Measurements from ENCODE around the gene CCR5. TPM values are rescaled to one million over a fixed set of nuclear protein-coding genes. Genes with fewer than 3 reads are reported as not detected.

Gene CCR5
- total RNA-seq, 1 donor from 2014 or later, result 0.22 TPM

DNA sequence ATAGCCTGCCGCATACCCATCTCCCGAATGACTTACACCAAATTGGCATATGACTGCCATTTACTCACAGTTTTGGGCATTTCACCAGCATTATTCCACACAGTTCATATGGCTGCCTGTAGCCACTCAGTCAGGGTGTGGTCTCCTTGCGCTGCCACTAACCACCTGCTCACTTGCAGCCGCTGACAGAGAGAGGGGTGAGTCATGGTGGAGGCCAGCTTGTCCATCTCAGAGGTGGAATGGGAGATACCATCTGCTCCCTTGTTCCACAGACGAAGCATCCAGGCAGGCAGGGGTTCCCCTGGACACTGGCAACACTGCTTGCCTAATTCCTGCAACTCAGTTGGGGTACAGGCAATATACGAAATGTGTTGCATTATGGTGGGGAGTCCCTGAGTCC, 51.9 kb downstream of the CCR5 start:
- DNase-seq (ENCODE audit: extremely low spot score, unreplicated experiment), result no peak
- Mint-ChIP-seq H3K4me1 (ENCODE audit: unreplicated experiment) (peaks cover 2% of the 10 kb centered on the region), H3K4me3 (no peak overlapping the region), H3K9me3 (no peaks in the 10 kb centered on the region), H3K27ac (no peak overlapping the region), H3K27me3 (no peaks in the 10 kb centered on the region), H3K36me3 (no peaks in the 10 kb centered on the region)
- TF ChIP-seq, protein P1, sequence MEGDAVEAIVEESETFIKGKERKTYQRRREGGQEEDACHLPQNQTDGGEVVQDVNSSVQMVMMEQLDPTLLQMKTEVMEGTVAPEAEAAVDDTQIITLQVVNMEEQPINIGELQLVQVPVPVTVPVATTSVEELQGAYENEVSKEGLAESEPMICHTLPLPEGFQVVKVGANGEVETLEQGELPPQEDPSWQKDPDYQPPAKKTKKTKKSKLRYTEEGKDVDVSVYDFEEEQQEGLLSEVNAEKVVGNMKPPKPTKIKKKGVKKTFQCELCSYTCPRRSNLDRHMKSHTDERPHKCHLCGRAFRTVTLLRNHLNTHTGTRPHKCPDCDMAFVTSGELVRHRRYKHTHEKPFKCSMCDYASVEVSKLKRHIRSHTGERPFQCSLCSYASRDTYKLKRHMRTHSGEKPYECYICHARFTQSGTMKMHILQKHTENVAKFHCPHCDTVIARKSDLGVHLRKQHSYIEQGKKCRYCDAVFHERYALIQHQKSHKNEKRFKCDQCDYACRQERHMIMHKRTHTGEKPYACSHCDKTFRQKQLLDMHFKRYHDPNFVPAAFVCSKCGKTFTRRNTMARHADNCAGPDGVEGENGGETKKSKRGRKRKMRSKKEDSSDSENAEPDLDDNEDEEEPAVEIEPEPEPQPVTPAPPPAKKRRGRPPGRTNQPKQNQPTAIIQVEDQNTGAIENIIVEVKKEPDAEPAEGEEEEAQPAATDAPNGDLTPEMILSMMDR (conservative IDR thresholded peaks at IDR 0.05), result no peak

DNA sequence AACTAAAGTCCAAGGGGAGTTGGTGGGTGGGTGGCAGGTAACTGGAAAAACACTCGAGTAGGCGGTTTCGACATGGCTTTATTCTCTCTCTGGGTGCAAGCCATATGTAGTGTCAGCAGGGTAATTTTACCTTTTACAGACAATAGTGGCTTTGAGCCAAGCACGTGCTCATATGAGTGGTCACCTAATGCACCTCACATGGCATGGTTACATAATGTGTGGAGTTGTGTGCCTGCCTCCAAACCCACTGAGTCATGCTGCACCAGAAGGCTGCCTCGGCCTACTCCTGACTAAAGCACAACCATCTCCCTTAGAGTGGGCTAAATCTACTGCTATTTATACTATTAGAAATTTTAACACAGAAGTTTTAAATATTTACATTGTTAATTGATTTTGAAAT, 52.8 kb downstream of the CCR5 start:
- Mint-ChIP-seq H3K27ac (no peak overlapping the region), H3K4me1 (ENCODE audit: unreplicated experiment) (peaks cover 11% of the 10 kb centered on the region), H3K9me3 (no peaks in the 10 kb centered on the region), H3K4me3 (no peak overlapping the region), H3K36me3 (no peaks in the 10 kb centered on the region), H3K27me3 (no peaks in the 10 kb centered on the region)
- TF ChIP-seq, protein P1 (conservative IDR thresholded peaks at IDR 0.05), result no peak
- DNase-seq (ENCODE audit: extremely low spot score, unreplicated experiment), result no peak

Other genes with a start within 250 kb of the CCR5 start
- gene CCR1, start 162.6 kb upstream of the CCR5 start, total RNA-seq (ENCODE audit: low replicate concordance), result 0.98 and 1.3 TPM in 2 replicates
- gene CCR3, start 128.5 kb upstream of the CCR5 start, total RNA-seq (ENCODE audit: low replicate concordance), result 0.14 TPM in 1 of 2 replicates, not detected in the other
- not detected in 2 replicates for gene CCR2, start 16.8 kb upstream of the CCR5 start, total RNA-seq (ENCODE audit: low replicate concordance)
- gene CCRL2, start 36.3 kb downstream of the CCR5 start, total RNA-seq (ENCODE audit: low replicate concordance), result 0.17 and 0.34 TPM in 2 replicates
- gene LTF, start 94.0 kb downstream of the CCR5 start, total RNA-seq (ENCODE audit: low replicate concordance), result not detected in 2 replicates
- gene RTP3, start 127.0 kb downstream of the CCR5 start, total RNA-seq (ENCODE audit: low replicate concordance), result not detected in 2 replicates
- gene LRRC2, start 195.4 kb downstream of the CCR5 start, total RNA-seq (ENCODE audit: low replicate concordance), result 0.31 TPM in 2 replicates
- gene FAM240A, start 241.6 kb downstream of the CCR5 start, total RNA-seq (ENCODE audit: low replicate concordance), result not detected in 2 replicates

All from type B pancreatic cell (in vitro differentiated cells).